Nephron progenitor cell (in vitro differentiated cells): ENCODE results near the gene NDUFAF4.

Source experiments
- DNase-seq: peaks from one replicate; pipeline ENCODE4 v3.0.0; 2021
- H3K27ac Mint-ChIP-seq: 2 replicates; pipeline ENCODE4 v1.8.0; 2021; ENCODE audit warnings: mild to moderate bottlenecking, moderate library complexity, mixed read lengths
- H3K27me3 Mint-ChIP-seq: 2 replicates; pipeline ENCODE4 v1.8.0; 2021; ENCODE audit warnings: mild to moderate bottlenecking, low read depth, mixed read lengths; ENCODE audit not compliant: poor library complexity
- H3K36me3 Mint-ChIP-seq: 2 replicates; pipeline ENCODE4 v1.8.0; 2021; ENCODE audit warnings: low read depth, mixed read lengths
- H3K4me1 Mint-ChIP-seq: 2 replicates; pipeline ENCODE4 v1.8.0; 2021; ENCODE audit warnings: mixed read lengths
- H3K4me3 Mint-ChIP-seq: 2 replicates; pipeline ENCODE4 v1.8.0; 2021; ENCODE audit warnings: mild to moderate bottlenecking, moderate library complexity, mixed read lengths
- H3K9me3 Mint-ChIP-seq: 2 replicates; pipeline ENCODE4 v1.8.0; 2021; ENCODE audit warnings: mild to moderate bottlenecking, moderate library complexity, mixed read lengths
- CTCF ChIP-seq: fragments of 200-600 bp; sonication (generic); IDR thresholded peaks from 2 replicates; pipeline ENCODE4 v1.5.0; 2021; ENCODE audit warnings: antibody characterized with exemption

NDUFAF4 gene

GRCh38 chr6:96856856-96857255 is 40.8 kb downstream of the NDUFAF4 start:
- H3K4me3 Mint-ChIP-seq: no peak overlapping the region

GRCh38 chr6:96853083-96853482 is 44.6 kb downstream of the NDUFAF4 start:
- no peak for DNase-seq
- no peak overlapping the region for H3K4me3 Mint-ChIP-seq
- H3K36me3 Mint-ChIP-seq: no peaks in the 10 kb centered on the region
- peaks cover 22% of the 10 kb centered on the region for H3K9me3 Mint-ChIP-seq
- peaks cover 3% of the 10 kb centered on the region for H3K27me3 Mint-ChIP-seq
- no peak for TF ChIP-seq CTCF
- no peak overlapping the region for H3K27ac Mint-ChIP-seq
- no peaks in the 10 kb centered on the region for H3K4me1 Mint-ChIP-seq

More at GRCh38 chr6:96856856-96857255, 40.8 kb downstream of the NDUFAF4 start:
- no peak for DNase-seq
- no peak overlapping the region for H3K27ac Mint-ChIP-seq
- H3K9me3 Mint-ChIP-seq: peaks cover 14% of the 10 kb centered on the region
- H3K27me3 Mint-ChIP-seq: no peaks in the 10 kb centered on the region
- no peaks in the 10 kb centered on the region for H3K4me1 Mint-ChIP-seq
- H3K36me3 Mint-ChIP-seq: no peaks in the 10 kb centered on the region
- no peak for TF ChIP-seq CTCF

- Mint-ChIP-seq H3K27ac (no peak overlapping the region), H3K27me3 (peaks cover 3% of the 10 kb centered on the region), H3K36me3 (no peaks in the 10 kb centered on the region), H3K9me3 (peaks cover 23% of the 10 kb centered on the region), H3K4me3 (no peak overlapping the region), H3K4me1 (no peaks in the 10 kb centered on the region)
- DNase-seq: no peak
- TF ChIP-seq CTCF: no peak
Measured at GRCh38 chr6:96852605-96853004, 45.1 kb downstream of the NDUFAF4 start.

GRCh38 chr6:96851858-96852257 is 45.8 kb downstream of the NDUFAF4 start:
- Mint-ChIP-seq H3K4me3 (no peak overlapping the region), H3K4me1 (no peaks in the 10 kb centered on the region), H3K27me3 (peaks cover 3% of the 10 kb centered on the region), H3K27ac (no peak overlapping the region), H3K9me3 (peaks cover 30% of the 10 kb centered on the region), H3K36me3 (no peaks in the 10 kb centered on the region)
- TF ChIP-seq CTCF: no peak
- no peak for DNase-seq

- no peak for DNase-seq
- Mint-ChIP-seq H3K27ac (no peak overlapping the region), H3K36me3 (no peaks in the 10 kb centered on the region), H3K4me3 (no peak overlapping the region), H3K27me3 (peaks cover 3% of the 10 kb centered on the region), H3K4me1 (no peaks in the 10 kb centered on the region), H3K9me3 (peaks cover 50% of the 10 kb centered on the region)
- TF ChIP-seq CTCF: no peak
Measured at GRCh38 chr6:96849615-96850014, 48.1 kb downstream of the NDUFAF4 start.

- peaks cover 36% of the 10 kb centered on the region for H3K9me3 Mint-ChIP-seq
- H3K27me3 Mint-ChIP-seq: peaks cover 9% of the 10 kb centered on the region
- no peaks in the 10 kb centered on the region for H3K4me1 Mint-ChIP-seq
- no peak for TF ChIP-seq CTCF
- no peaks in the 10 kb centered on the region for H3K36me3 Mint-ChIP-seq
- no peak for DNase-seq
- no peak overlapping the region for H3K27ac Mint-ChIP-seq
- H3K4me3 Mint-ChIP-seq: no peak overlapping the region
Measured at GRCh38 chr6:96844530-96844929, 53.2 kb downstream of the NDUFAF4 start.
